IMR-90 (cell line): ENCODE results near the gene EPHB1. TPM values are rescaled to one million over a fixed set of nuclear protein-coding genes. Genes with fewer than 3 reads are reported as not detected.

Experiments
- ATAC-seq: fragments of 200-7000 bp; cut with Tn5 transposase; 2 replicates; pipeline ENCODE4 v1.9.1; 2020; ENCODE audit warnings: low read depth, mild to moderate bottlenecking, moderate library complexity
- BruUV-seq: library from RNA; stranded (reverse); fragments of 400-500 nt; replicated peaks from 2 replicates; lab custom pipeline; 2021; lab: Mats Ljungman, UMichigan
- CTCF ChIA-PET: fragments of 300-600 bp; formaldehyde crosslinking; extraction: SDS; loops from one replicate; lab custom pipeline; 2021; ENCODE audit warnings: antibody characterized with exemption; lab: Yijun Ruan, JAX
- POLR2A ChIA-PET: fragments of 300-600 bp; sonication (Branson Sonifier 250); formaldehyde crosslinking; loops from one replicate; lab custom pipeline; 2022; ENCODE audit warnings: antibody characterized with exemption; ENCODE audit not compliant: unreplicated experiment; lab: Charles Lee
- DNase-seq: peaks from one replicate; pipeline ENCODE4 v3.0.0; 2013
- H2AFZ ChIP-seq: replicated peaks from 2 replicates; pipeline ENCODE3; 2013; ENCODE audit warnings: low read length, mild to moderate bottlenecking; ENCODE audit not compliant: poor library complexity
- H2AK5ac ChIP-seq: 2 replicates; pipeline ENCODE4 v1.6.1; 2013; ENCODE audit warnings: low read depth, low read length, inconsistent platforms
- H2AK9ac ChIP-seq: replicated peaks from 2 replicates; pipeline ENCODE3; 2013; ENCODE audit warnings: mild to moderate bottlenecking, low read depth, low read length, moderate library complexity; ENCODE audit not compliant: poor library complexity
- H2BK120ac ChIP-seq: 2 replicates; pipeline ENCODE4 v1.6.1; 2013; ENCODE audit warnings: low read depth, low read length, inconsistent platforms
- H2BK15ac ChIP-seq: 3 replicates; pipeline ENCODE4 v1.6.1; 2013; ENCODE audit warnings: low read depth, low read length, inconsistent platforms
- H2BK20ac ChIP-seq: 2 replicates; pipeline ENCODE4 v1.6.1; 2013; ENCODE audit warnings: low read depth, mild to moderate bottlenecking, inconsistent platforms, low read length, moderate library complexity
- H2BK5ac ChIP-seq: 2 replicates; pipeline ENCODE4 v1.6.1; 2013; ENCODE audit warnings: mild to moderate bottlenecking, low read depth, low read length, inconsistent platforms; ENCODE audit not compliant: poor library complexity, severe bottlenecking
- H3K14ac ChIP-seq: replicated peaks from 2 replicates; pipeline ENCODE4 v1.6.1; 2013; ENCODE audit warnings: low read depth, low read length, inconsistent platforms
- H3K18ac ChIP-seq: 2 replicates; pipeline ENCODE4 v1.6.1; 2013; ENCODE audit warnings: low read depth, low read length, control low read depth
- H3K23ac ChIP-seq: 2 replicates; pipeline ENCODE4 v1.6.1; 2013; ENCODE audit warnings: low read depth, low read length, inconsistent platforms
- H3K27ac ChIP-seq: 2 replicates; pipeline ENCODE4 v1.5.1; 2013; ENCODE audit warnings: mild to moderate bottlenecking, control low read depth, low read length; ENCODE audit not compliant: insufficient read depth
- H3K27me3 ChIP-seq: 2 replicates; pipeline ENCODE4 v1.6.1; 2013; ENCODE audit warnings: low read length; ENCODE audit not compliant: control insufficient read depth, insufficient read depth
- H3K36me3 ChIP-seq: 2 replicates; pipeline ENCODE4 v1.6.1; 2013; ENCODE audit warnings: low read length, mixed read lengths; ENCODE audit not compliant: control insufficient read depth, insufficient read depth
- H3K4ac ChIP-seq: 2 replicates; pipeline ENCODE4 v1.6.1; 2013; ENCODE audit warnings: low read depth, low read length, inconsistent platforms
- H3K4me1 ChIP-seq: 2 replicates; pipeline ENCODE4 v1.6.1; 2013; ENCODE audit warnings: low read length, mixed read lengths; ENCODE audit not compliant: control insufficient read depth, insufficient read depth
- H3K4me2 ChIP-seq: 2 replicates; pipeline ENCODE4 v1.6.1; 2013; ENCODE audit warnings: low read depth, mild to moderate bottlenecking, control low read depth, low read length, moderate library complexity
- H3K4me3 ChIP-seq: 2 replicates; pipeline ENCODE4 v1.5.1; 2013; ENCODE audit warnings: low read depth, mild to moderate bottlenecking, control low read depth, low read length, moderate library complexity; ENCODE audit not compliant: insufficient read depth
- H3K56ac ChIP-seq: 2 replicates; pipeline ENCODE4 v1.6.1; 2013; ENCODE audit warnings: low read length, inconsistent platforms; ENCODE audit not compliant: insufficient read depth; ENCODE audit errors: extremely low read depth
- H3K79me1 ChIP-seq, 2 experiments: 2 replicates each; pipeline ENCODE4 v1.6.1; 2013; ENCODE audit warnings: low read length in 2 of 2, inconsistent platforms in 1 of 2, low read depth in 1 of 2
- H3K9ac ChIP-seq: 2 replicates; pipeline ENCODE4 v1.6.1; 2013; ENCODE audit warnings: low read depth, low read length, control low read depth
- H3K9me1 ChIP-seq: 2 replicates; pipeline ENCODE4 v1.6.1; 2013; ENCODE audit warnings: low read length, inconsistent platforms; ENCODE audit not compliant: insufficient read depth
- H3K9me3 ChIP-seq: 2 replicates; pipeline ENCODE4 v1.6.1; 2013; ENCODE audit warnings: low read length; ENCODE audit not compliant: control insufficient read depth, insufficient read depth
- H4K20me1 ChIP-seq: 2 replicates; pipeline ENCODE4 v1.6.1; 2013; ENCODE audit warnings: low read length, inconsistent platforms; ENCODE audit not compliant: insufficient read depth
- H4K5ac ChIP-seq: 2 replicates; pipeline ENCODE4 v1.6.1; 2013; ENCODE audit warnings: mild to moderate bottlenecking, low read depth, low read length, control low read depth
- H4K8ac ChIP-seq, 2 experiments: 2 replicates each; pipeline ENCODE4 v1.6.1; 2013; ENCODE audit warnings: low read depth in 2 of 2, low read length in 2 of 2, control low read depth in 1 of 2, inconsistent platforms in 1 of 2
- H4K91ac ChIP-seq: 2 replicates; pipeline ENCODE4 v1.6.1; 2013; ENCODE audit warnings: low read depth, low read length, inconsistent platforms; ENCODE audit not compliant: insufficient read depth
- MAFK ChIP-seq: IDR thresholded peaks from 2 replicates; pipeline ENCODE4 v1.6.1; 2012; ENCODE audit warnings: low read depth, low read length, improper control_type of control experiment
- MXI1 ChIP-seq: IDR thresholded peaks from 2 replicates; pipeline ENCODE4 v1.6.1; 2012; ENCODE audit warnings: low read depth, mild to moderate bottlenecking, low read length, moderate library complexity, borderline replicate concordance
- POLR2A ChIP-seq: IDR thresholded peaks from 2 replicates; pipeline ENCODE4 v1.6.1; 2012; ENCODE audit warnings: mild to moderate bottlenecking, low read depth, low read length
- RAD21 ChIP-seq: IDR thresholded peaks from 2 replicates; pipeline ENCODE4 v1.6.1; 2012; ENCODE audit warnings: low read length, improper control_type of control experiment
- RFX5 ChIP-seq: IDR thresholded peaks from 2 replicates; pipeline ENCODE4 v1.8.0; 2012; ENCODE audit warnings: low read depth, mild to moderate bottlenecking, low read length, moderate library complexity
- SMC3 ChIP-seq: fragments of 150-350 bp; IDR thresholded peaks from 2 replicates; pipeline ENCODE4 v1.6.1; 2016; ENCODE audit warnings: low read depth, mild to moderate bottlenecking, antibody characterized with exemption, low read length, moderate library complexity
- WGBS, 2 experiments: methylation state at CpG; one replicate each; pipeline versions ENCODE4 v1.1.5 to v1.1.7; 2013; ENCODE audit warnings: missing lambda C conversion rate in 2 of 2; ENCODE audit not compliant: insufficient read length in 1 of 2; ENCODE audit errors: extremely low coverage in 2 of 2; 5-methylcytosine and 5-hydroxymethylcytosine counted together
- dilution Hi-C: fragments of 300-500 bp; cut with HindIII; formaldehyde crosslinking; loops from one replicate; pipeline ENCODE4 v1.14.3; 2018; ENCODE audit warnings: low sequenced_read_pairs; ENCODE audit not compliant: unreplicated experiment
- in situ Hi-C: fragments of 300-500 bp; cut with MboI; formaldehyde crosslinking; loops from 3 replicates; pipeline ENCODE4 v1.14.3; 2019; ENCODE audit warnings: low sequenced_read_pairs, inconsistent platforms, mixed read lengths
- intact Hi-C: fragments of 100-400 bp; cut with micrococcal nuclease; formaldehyde crosslinking; loops from 2 replicates; pipeline ENCODE4 v1.10.0; 2022
- polyA plus RNA-seq, 3 experiments: library from polyadenylated mRNA; depleted of rRNA; stranded (reverse); fragments of >200 nt; gene quantifications; 2 replicates each; pipeline ENCODE4 v1.2.3, GENCODE V29; 2012; ENCODE audit warnings: low replicate concordance in 1 of 3
- total RNA-seq: library from RNA; depleted of rRNA; stranded (reverse); fragments of >200 nt; gene quantifications from 2 replicates; pipeline ENCODE4 v1.2.3, GENCODE V29; 2012
- TF ChIP-seq, protein P1 (sequence below): fragments of 150-350 bp; IDR thresholded peaks from 2 replicates; pipeline ENCODE4 v1.6.1; 2016; ENCODE audit warnings: low read depth, mild to moderate bottlenecking, low read length, moderate library complexity, borderline replicate concordance
- TF ChIP-seq, protein P2 (sequence below): fragments of 150-350 bp; IDR thresholded peaks from 2 replicates; pipeline ENCODE4 v1.6.1; 2017; ENCODE audit warnings: mild to moderate bottlenecking, antibody characterized with exemption, low read length, low read depth

The EPHB1 gene
- total and polyA plus RNA-seq, 2 of the 4 experiments (the other 2 are of a cell fraction): 0.17 to 0.36 TPM

DNA sequence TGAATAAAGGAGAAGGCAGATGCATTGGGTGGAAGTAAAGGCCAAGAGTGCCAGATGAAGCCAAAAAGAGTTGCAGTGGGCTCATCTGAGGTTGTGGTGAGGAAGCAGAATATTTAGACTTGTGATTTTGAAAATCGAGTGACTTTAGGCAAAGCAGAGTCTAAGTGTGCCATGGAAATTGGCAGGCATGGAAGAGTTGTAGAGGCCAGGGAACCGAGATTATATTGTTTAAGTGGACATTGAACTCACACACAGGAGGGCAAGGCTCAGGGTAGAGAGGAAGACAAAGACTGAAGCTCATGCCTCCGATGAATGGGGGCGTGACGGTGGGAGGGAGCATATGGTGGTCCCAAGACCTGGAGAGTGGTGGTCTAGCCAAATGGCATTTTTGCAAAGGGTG lies 347.5 kb downstream of the EPHB1 start:
- Histone ChIP-seq H3K18ac (no peak overlapping the region), H3K9me1 (no peaks in the 10 kb centered on the region), H3K23ac (no peak overlapping the region), H4K8ac (no peak overlapping the region), H3K4me1 (no peaks in the 10 kb centered on the region), H2AK9ac (no peak overlapping the region), H3K14ac (no peak overlapping the region), H4K20me1 (no peaks in the 10 kb centered on the region), H3K4me3 (no peak overlapping the region), H4K91ac (no peak overlapping the region), H2BK120ac (no peak overlapping the region), H3K27ac (no peak overlapping the region), H2AFZ (no peak overlapping the region), H2AK5ac (no peak overlapping the region), H3K9me3 (no peaks in the 10 kb centered on the region; the same call in 1 of the 2 replicates), H3K9ac (no peak overlapping the region), H3K27me3 (no peaks in the 10 kb centered on the region), H2BK15ac (no peak overlapping the region), H3K56ac (no peak overlapping the region), H4K5ac (no peak overlapping the region), H3K4me2 (no peak overlapping the region), H2BK20ac (no peak overlapping the region), H3K36me3 (no peaks in the 10 kb centered on the region), H3K4ac (no peak overlapping the region), H2BK5ac (no peak overlapping the region), H3K79me1 (no peaks in the 10 kb centered on the region)
- POLR2A ChIA-PET: no interaction called here
- BruUV-seq: no TSS peak
- DNase-seq (no peak), ATAC-seq (no peak)
- TF ChIP-seq, protein P1, sequence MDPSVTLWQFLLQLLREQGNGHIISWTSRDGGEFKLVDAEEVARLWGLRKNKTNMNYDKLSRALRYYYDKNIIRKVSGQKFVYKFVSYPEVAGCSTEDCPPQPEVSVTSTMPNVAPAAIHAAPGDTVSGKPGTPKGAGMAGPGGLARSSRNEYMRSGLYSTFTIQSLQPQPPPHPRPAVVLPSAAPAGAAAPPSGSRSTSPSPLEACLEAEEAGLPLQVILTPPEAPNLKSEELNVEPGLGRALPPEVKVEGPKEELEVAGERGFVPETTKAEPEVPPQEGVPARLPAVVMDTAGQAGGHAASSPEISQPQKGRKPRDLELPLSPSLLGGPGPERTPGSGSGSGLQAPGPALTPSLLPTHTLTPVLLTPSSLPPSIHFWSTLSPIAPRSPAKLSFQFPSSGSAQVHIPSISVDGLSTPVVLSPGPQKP: no peak
- TF ChIP-seq MXI1 (no peak), RFX5 (no peak), RAD21 (no peak), POLR2A (no peak), SMC3 (no peak), MAFK (no peak)
- TF ChIP-seq, protein P2, sequence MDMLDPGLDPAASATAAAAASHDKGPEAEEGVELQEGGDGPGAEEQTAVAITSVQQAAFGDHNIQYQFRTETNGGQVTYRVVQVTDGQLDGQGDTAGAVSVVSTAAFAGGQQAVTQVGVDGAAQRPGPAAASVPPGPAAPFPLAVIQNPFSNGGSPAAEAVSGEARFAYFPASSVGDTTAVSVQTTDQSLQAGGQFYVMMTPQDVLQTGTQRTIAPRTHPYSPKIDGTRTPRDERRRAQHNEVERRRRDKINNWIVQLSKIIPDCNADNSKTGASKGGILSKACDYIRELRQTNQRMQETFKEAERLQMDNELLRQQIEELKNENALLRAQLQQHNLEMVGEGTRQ: no peak
- in situ Hi-C loops: no loop called here
- CTCF ChIA-PET: no interaction called here
- WGBS, 2 experiments: 0% methylated on average over 1 of the region's 5 CpGs; no CpG with 5 or more reads in 1 of the 2 experiments
- intact Hi-C loops: no loop called here
- dilution Hi-C loops: no loop called here
